ENCODE results near the gene C1R. TPM values are rescaled to one million over a fixed set of nuclear protein-coding genes. Genes with fewer than 3 reads are reported as not detected.
"Not testable (repeated sequence)": the region's sequence is repeated elsewhere in the genome, so short reads cannot be mapped to it uniquely, and the experiment has no call there.

The C1R gene
- total RNA-seq, 2 experiments from 2014 or later = 2.2 to 3.5 TPM

DNA sequence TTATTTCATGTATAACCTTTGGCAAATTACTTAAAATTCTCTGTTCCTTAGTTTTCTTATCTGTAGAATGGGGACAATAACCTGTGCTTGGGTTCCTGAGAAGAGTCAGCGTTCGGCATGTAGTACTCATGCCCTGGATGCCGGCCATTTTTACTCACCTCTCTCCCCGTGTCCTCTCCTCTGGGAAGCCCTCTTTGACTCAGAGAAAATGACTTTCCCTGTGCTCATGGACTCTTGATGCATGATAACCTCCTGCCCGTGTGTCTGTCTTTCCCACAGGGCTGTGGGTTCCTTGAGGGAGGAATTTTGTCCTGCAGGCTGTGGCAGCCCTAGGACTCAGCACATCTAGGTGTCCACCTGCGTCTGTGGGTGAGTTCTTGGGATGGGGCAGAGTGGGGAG lies 22.6 kb upstream of the C1R start:
- POLR2A ChIA-PET = no interaction called here
- no peaks in the 10 kb centered on the region for H3K27me3 Mint-ChIP-seq
- no peaks in the 10 kb centered on the region for H3K9me3 Mint-ChIP-seq
- H3K27ac Mint-ChIP-seq = no peak overlapping the region
- peaks cover 34% of the 10 kb centered on the region for H3K36me3 Mint-ChIP-seq (ENCODE audit: low read depth)
- CTCF ChIA-PET = interaction anchor here (2.0 kb wide), 1 partner anchor 10 kb away, joined by 9 read pairs; no protein-coding TSS in a partner anchor
- H3K4me3 Mint-ChIP-seq = no peak overlapping the region
- H3K4me1 Mint-ChIP-seq = peaks cover 33% of the 10 kb centered on the region
- no peak for DNase-seq

DNA sequence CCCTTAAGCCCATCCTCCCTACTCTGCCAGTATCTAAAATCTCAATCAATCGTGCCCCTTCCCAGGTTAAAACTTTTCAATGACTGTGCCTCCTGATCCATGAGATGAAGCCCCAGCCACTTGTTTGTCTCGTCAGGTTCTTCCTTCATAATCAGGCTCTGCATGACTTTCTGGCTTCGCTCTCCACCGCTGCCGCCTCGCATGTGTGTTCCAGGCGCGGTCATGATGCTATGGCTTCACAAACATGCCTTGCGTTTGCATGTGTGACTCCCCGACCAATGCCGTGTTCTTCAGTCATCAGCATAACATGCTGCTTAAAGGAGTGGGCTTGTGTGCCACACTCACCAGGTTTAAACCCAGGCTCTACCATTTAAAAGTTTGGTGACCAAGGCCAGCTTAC lies 21.8 kb upstream of the C1R start:
- H3K9me3 Mint-ChIP-seq = no peaks in the 10 kb centered on the region
- ChIA-PET CTCF (interaction anchor here (0.6 to 3.5 kb wide), 9 partner anchors 8 to 1798 kb away, joined by 3 to 16 read pairs (median 4); partner anchors contain the start of genes C12orf57, PEX5 and RNU7-1), POLR2A (no interaction called here)
- peaks cover 38% of the 10 kb centered on the region for H3K4me1 Mint-ChIP-seq
- no peak overlapping the region for H3K27ac Mint-ChIP-seq
- no peak for DNase-seq
- no peak overlapping the region for H3K4me3 Mint-ChIP-seq
- no peaks in the 10 kb centered on the region for H3K27me3 Mint-ChIP-seq
- peaks cover 37% of the 10 kb centered on the region for H3K36me3 Mint-ChIP-seq (ENCODE audit: low read depth)

GRCh38 chr12:7113389-7113871 lies 21.2 kb upstream of the C1R start:
- H3K36me3 Mint-ChIP-seq (ENCODE audit: low read depth) = peaks cover 39% of the 10 kb centered on the region
- no peaks in the 10 kb centered on the region for H3K9me3 Mint-ChIP-seq
- H3K4me1 Mint-ChIP-seq = peaks cover 40% of the 10 kb centered on the region
- H3K27me3 Mint-ChIP-seq = no peaks in the 10 kb centered on the region
- ChIA-PET POLR2A (interaction anchor here (0.7 to 1.6 kb wide), 2 partner anchors 170 to 280 kb away, joined by 3 to 4 read pairs; partner anchors contain the start of genes C12orf57 and RNU7-1), CTCF (interaction anchor here (0.9 to 3.5 kb wide), 10 partner anchors 9 to 244 kb away, joined by 3 to 16 read pairs (median 4); partner anchors contain the start of genes C12orf57, PEX5 and RNU7-1)
- no peak overlapping the region for H3K4me3 Mint-ChIP-seq
- H3K27ac Mint-ChIP-seq = peak overlapping the region; percentile 20
- DNase-seq = peak; percentile 61

DNA sequence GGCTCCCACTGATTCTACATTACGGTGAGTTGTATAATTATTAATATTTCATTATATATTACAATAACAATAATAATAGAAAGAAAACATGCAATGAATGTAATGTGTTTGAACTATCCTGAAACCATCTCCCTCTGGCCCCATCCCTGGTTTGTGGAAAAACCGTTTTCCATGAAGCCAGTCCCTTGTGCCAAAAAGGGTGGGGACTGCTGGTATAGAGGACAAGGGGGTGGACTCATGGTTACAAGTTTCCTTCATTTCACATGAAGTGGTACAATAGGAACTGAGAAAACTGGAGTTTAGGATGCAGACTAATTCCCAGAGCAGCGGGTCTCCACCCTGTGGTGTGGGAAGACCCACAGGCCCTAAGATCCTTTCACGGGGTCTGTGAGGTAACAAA lies 19.8 kb upstream of the C1R start:
- CTCF ChIA-PET = interaction anchor here (2.7 to 4.3 kb wide), 4 partner anchors 10 to 221 kb away, joined by 7 to 16 read pairs (median 14); partner anchors contain the start of genes C12orf57 and RNU7-1
- H3K9me3 Mint-ChIP-seq = no peaks in the 10 kb centered on the region
- H3K27ac Mint-ChIP-seq = no peak overlapping the region
- H3K27me3 Mint-ChIP-seq = no peaks in the 10 kb centered on the region
- peaks cover 51% of the 10 kb centered on the region for H3K4me1 Mint-ChIP-seq
- no peak for DNase-seq
- H3K4me3 Mint-ChIP-seq = no peak overlapping the region
- POLR2A ChIA-PET = interaction anchor here (0.7 to 1.6 kb wide), 3 partner anchors 10 to 168 kb away, joined by 3 to 4 read pairs (median 3); partner anchors contain the start of genes C12orf57, LPCAT3 and RNU7-1
- peaks cover 40% of the 10 kb centered on the region for H3K36me3 Mint-ChIP-seq (ENCODE audit: low read depth)

- Mint-ChIP-seq H3K36me3 (ENCODE audit: low read depth) (peaks cover 44% of the 10 kb centered on the region), H3K4me1 (peaks cover 65% of the 10 kb centered on the region), H3K27me3 (no peaks in the 10 kb centered on the region), H3K4me3 (no peak overlapping the region), H3K27ac (no peak overlapping the region), H3K9me3 (peaks cover 13% of the 10 kb centered on the region)
- ChIA-PET CTCF (interaction anchor here (1.6 to 4.3 kb wide), 4 partner anchors 23 to 219 kb away, joined by 3 to 15 read pairs (median 14); partner anchors contain the start of genes C12orf57 and RNU7-1), POLR2A (interaction anchor here (1.2 kb wide), 1 partner anchor 93 kb away, joined by 3 read pairs; the partner anchor contains the start of gene LPCAT3)
- no peak for DNase-seq
Measured at GRCh38 chr12:7110661-7111060, 18.4 kb upstream of the C1R start.

- no peak for DNase-seq
- H3K27ac Mint-ChIP-seq = peak overlapping the region; percentile 83
- H3K4me1 Mint-ChIP-seq = peaks cover 68% of the 10 kb centered on the region
- peak overlapping the region; percentile 96 for H3K4me3 Mint-ChIP-seq
- POLR2A ChIA-PET = interaction anchor here (0.6 to 2.7 kb wide), 2 partner anchors 148 to 165 kb away, joined by 4 to 28 read pairs; partner anchors contain the start of genes C12orf57 and RNU7-1
- no peaks in the 10 kb centered on the region for H3K27me3 Mint-ChIP-seq
- CTCF ChIA-PET = interaction anchor here (0.6 to 4.3 kb wide), 21 partner anchors 9 to 245 kb away, joined by 3 to 18 read pairs (median 4); partner anchors contain the start of genes C12orf57, RNU7-1 and SPSB2
- peaks cover 45% of the 10 kb centered on the region for H3K36me3 Mint-ChIP-seq (ENCODE audit: low read depth)
- peaks cover 16% of the 10 kb centered on the region for H3K9me3 Mint-ChIP-seq
Measured at GRCh38 chr12:7109572-7109920, 17.3 kb upstream of the C1R start.

DNA sequence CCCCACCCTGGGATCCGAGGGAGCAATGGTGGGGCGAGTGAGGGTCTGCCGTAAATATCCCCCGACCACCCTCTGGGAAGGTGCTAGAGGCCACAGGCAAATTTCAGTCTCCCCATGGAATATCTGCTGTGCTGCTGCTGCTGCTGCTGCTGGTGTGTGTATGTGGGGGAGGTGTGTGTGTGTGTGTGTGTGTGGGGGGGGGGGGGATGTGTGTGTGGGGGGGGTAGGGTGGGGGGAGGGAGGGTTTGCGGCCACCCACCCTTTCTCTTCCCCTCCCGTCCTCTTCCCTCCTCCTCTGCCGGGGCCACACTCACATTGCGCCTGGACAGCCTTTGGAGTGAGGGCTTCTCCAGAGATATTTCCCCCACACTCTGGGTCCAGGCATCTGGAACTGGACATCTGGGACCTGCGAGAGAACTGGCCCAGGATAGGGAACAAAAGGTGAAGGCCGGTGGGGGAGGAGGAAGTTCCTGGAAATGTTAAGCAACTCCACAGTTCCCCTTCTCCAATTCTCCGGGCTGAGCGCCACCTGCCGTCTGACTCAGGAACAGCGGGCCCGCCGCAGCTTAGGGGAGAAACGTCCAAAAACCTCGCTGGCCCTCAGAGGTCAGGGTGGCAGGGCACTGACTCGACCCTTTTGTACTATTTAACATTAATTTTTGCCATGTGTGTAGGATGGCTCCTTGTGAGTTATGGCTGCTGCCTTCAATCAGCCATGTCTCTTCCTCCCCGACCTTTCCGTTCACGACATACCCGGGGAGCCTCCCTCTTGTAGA lies 16.7 kb upstream of the C1R start, which contains the start of gene C1RL:
C1RL (minus strand) TSS at position 419 of the 776 bp plus-strand sequence; CDS start at position 385, 34 bp downstream.
- peaks cover 43% of the 10 kb centered on the region for H3K36me3 Mint-ChIP-seq (ENCODE audit: low read depth)
- no peaks in the 10 kb centered on the region for H3K27me3 Mint-ChIP-seq
- peak within 1 kb of the TSS; percentile 96 for H3K4me3 Mint-ChIP-seq
- peaks cover 16% of the 10 kb centered on the region for H3K9me3 Mint-ChIP-seq
- DNase-seq = peak; percentile 76
- H3K27ac Mint-ChIP-seq = peak within 1 kb of the TSS; percentile 96
- peaks cover 68% of the 10 kb centered on the region for H3K4me1 Mint-ChIP-seq
- CTCF ChIA-PET = interaction anchor here (0.6 to 4.3 kb wide), 32 partner anchors 9 to 385 kb away, joined by 3 to 18 read pairs (median 4); partner anchors contain the start of genes C12orf57, COPS7A, RNU7-1 and SPSB2
- POLR2A ChIA-PET = interaction anchor here (0.6 to 2.7 kb wide), 3 partner anchors 147 to 918 kb away, joined by 4 to 28 read pairs (median 4); partner anchors contain the start of genes C12orf57 and RNU7-1

DNA sequence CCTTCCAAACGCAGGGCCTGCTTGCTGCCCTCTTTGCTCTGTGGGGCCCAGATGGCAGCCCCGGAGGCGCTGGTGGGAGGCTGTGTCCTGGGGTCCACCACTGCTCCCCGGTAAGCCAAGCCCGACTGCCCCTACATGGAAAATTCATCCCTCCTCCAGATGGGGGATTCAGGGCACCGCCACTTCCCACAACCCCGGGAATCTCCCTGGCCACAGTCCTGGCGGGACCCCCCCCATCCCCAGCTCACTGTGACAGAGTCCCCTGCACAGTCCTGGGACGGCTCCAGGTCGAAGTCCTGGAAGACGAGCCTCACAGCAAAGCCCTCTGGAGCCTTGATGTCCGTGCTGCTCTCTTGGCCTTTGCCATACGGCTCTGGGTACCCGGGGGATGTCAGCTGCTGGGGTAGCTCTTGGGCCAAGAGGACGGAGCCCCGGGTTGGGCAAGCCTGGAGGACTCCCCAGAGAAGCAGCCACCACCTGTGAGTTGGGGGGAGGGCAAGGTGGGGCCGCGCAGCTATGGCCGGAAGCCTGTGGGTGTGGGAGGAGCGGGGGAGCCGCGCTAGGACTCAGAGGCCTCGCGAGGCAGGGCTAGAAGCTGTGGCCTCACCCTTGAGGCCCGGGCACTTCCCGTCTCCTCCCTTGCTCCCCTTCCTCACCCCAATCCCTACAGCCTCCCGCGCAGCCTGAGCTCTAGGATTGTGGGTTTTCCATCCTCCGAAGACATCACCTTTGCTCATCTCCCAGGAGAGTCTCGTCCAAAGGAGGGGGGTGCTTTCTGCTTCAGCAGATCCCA lies 16.0 kb upstream of the C1R start:
- Mint-ChIP-seq H3K36me3 (ENCODE audit: low read depth) (peaks cover 44% of the 10 kb centered on the region), H3K9me3 (peaks cover 16% of the 10 kb centered on the region)
- POLR2A ChIA-PET = interaction anchor here (0.5 to 2.7 kb wide), 5 partner anchors 162 to 973 kb away, joined by 3 to 28 read pairs (median 4); partner anchors contain the start of genes C12orf57 and RNU7-1

DNA sequence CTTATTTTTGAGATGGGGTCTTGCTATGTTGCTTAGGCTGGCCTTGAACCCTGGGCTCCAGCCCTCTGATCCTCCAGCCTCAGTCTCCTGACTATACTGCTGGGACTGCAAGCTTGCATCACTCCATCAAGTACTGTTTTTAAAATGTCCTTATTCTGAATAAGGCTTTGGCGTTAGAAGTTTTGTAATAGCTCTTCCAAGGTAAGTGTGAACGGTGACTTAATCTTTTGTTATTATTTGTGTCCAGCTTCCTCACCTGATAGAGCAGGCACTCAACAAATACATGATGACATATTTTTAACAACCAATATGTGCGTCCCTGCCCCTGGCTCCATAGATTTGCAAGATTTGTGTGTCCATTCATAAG lies 15.4 kb upstream of the C1R start:
- Mint-ChIP-seq H3K4me1 (peaks cover 73% of the 10 kb centered on the region), H3K9me3 (peaks cover 16% of the 10 kb centered on the region), H3K4me3 (peak overlapping the region; percentile 96), H3K36me3 (ENCODE audit: low read depth) (peaks cover 46% of the 10 kb centered on the region), H3K27me3 (no peaks in the 10 kb centered on the region), H3K27ac (peak overlapping the region; percentile 96)
- ChIA-PET CTCF (interaction anchor here (0.9 to 3.4 kb wide), 13 partner anchors 10 to 384 kb away, joined by 3 to 18 read pairs (median 4); partner anchors contain the start of genes C12orf57, COPS7A, LPCAT3 and RNU7-1), POLR2A (interaction anchor here (0.5 to 2.7 kb wide), 4 partner anchors 162 to 973 kb away, joined by 3 to 28 read pairs (median 4); partner anchors contain the start of genes C12orf57 and RNU7-1)
- no peak for DNase-seq

More for the DNA sequence above, 16.0 kb upstream of the C1R start:
- CTCF ChIA-PET = interaction anchor here (0.6 to 4.3 kb wide), 22 partner anchors 10 to 384 kb away, joined by 3 to 18 read pairs (median 4); partner anchors contain the start of genes C12orf57, COPS7A, RNU7-1 and SPSB2
- peak; percentile 85 for DNase-seq
- H3K4me3 Mint-ChIP-seq = peak overlapping the region; percentile 96
- peaks cover 72% of the 10 kb centered on the region for H3K4me1 Mint-ChIP-seq
- no peaks in the 10 kb centered on the region for H3K27me3 Mint-ChIP-seq
- H3K27ac Mint-ChIP-seq = peak overlapping the region; percentile 96

DNA sequence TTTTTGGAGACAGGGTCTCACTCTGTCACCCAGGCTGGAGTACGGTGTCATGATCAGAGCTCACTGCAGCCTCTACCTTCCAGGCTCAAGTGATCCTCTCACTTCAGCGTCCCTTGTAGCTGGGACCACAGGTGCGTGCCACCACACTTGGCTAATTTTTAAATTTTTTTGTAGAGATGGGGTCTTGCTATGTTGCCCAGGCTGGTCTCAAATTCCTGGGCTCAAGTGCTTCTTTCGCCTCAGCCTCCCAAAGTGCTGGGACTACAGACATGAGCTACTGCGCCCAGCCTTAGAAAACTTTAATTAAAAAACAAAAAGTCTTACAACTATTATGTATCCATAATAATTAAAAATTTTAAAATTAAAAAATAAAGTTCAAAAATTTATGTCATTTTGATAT lies 14.9 kb upstream of the C1R start:
- Mint-ChIP-seq H3K4me1 (peaks cover 74% of the 10 kb centered on the region), H3K36me3 (ENCODE audit: low read depth) (peaks cover 50% of the 10 kb centered on the region), H3K4me3 (peak overlapping the region; percentile 20), H3K9me3 (peaks cover 16% of the 10 kb centered on the region)
- not testable (repeated sequence) for H3K27ac Mint-ChIP-seq, DNase-seq, H3K27me3 Mint-ChIP-seq
- ChIA-PET CTCF (interaction anchor here (0.6 to 3.4 kb wide), 13 partner anchors 11 to 1589 kb away, joined by 3 to 14 read pairs (median 4); partner anchors contain the start of genes C12orf57, COPS7A, LPCAT3 and PEX5), POLR2A (interaction anchor here (1.0 to 2.7 kb wide), 2 partner anchors 161 to 163 kb away, joined by 3 to 28 read pairs; partner anchors contain the start of genes C12orf57 and RNU7-1)

GRCh38 chr12:7106082-7106481 lies 13.8 kb upstream of the C1R start:
- Mint-ChIP-seq H3K4me1 (peaks cover 71% of the 10 kb centered on the region), H3K36me3 (ENCODE audit: low read depth) (peaks cover 48% of the 10 kb centered on the region), H3K27ac (no peak overlapping the region), H3K4me3 (no peak overlapping the region), H3K9me3 (peaks cover 16% of the 10 kb centered on the region), H3K27me3 (no peaks in the 10 kb centered on the region)
- ChIA-PET CTCF (interaction anchor here (1.0 kb wide), 1 partner anchor 11 kb away, joined by 3 read pairs; no protein-coding TSS in a partner anchor), POLR2A (no interaction called here)
- no peak for DNase-seq
